ENCODE results near the gene BIN1.

- TF ChIP-seq CTCF (IDR thresholded peaks at IDR 0.05; ENCODE audit: borderline replicate concordance, extremely low read depth, low read length, poor library complexity, severe bottlenecking) (no peak), EZH2 (IDR thresholded peaks at IDR 0.05; ENCODE audit: borderline replicate concordance, low read depth, low read length, severe bottlenecking) (no peak)
These were observed 10.1 kb downstream of the BIN1 start for GRCh38 chr2:127096718-127097470.

All from DND-41 (cell line).